GM23338 (cell line): Measurements from ENCODE around the gene SMAP2. TPM values are rescaled to one million over a fixed set of nuclear protein-coding genes. Genes with fewer than 3 reads are reported as not detected.

Experiments
- ATAC-seq: fragments of 200-7000 bp; cut with Tn5 transposase; 3 replicates; pipeline ENCODE4 v1.9.1; 2020
- DNase-seq: peaks from one replicate; pipeline ENCODE4 v3.0.0-alpha.2; 2015; ENCODE audit warnings: low spot score
- H2AFZ ChIP-seq: fragments of 200-600 bp; sonication (generic); 2 replicates; pipeline ENCODE4 v1.8.0; 2016; ENCODE audit warnings: antibody characterized with exemption, mild to moderate bottlenecking, moderate library complexity
- H3F3A ChIP-seq: fragments of 200-600 bp; sonication (generic); replicated peaks from 2 replicates; pipeline ENCODE4 v1.8.0; 2017; ENCODE audit warnings: antibody characterized with exemption, mixed run types, low read depth
- H3K27ac ChIP-seq: fragments of 200-600 bp; sonication (generic); 2 replicates; pipeline ENCODE4 v1.6.1; 2016; ENCODE audit warnings: low read depth
- H3K27me3 ChIP-seq: fragments of 200-600 bp; sonication (generic); 2 replicates; pipeline ENCODE4 v1.8.0; 2016; ENCODE audit warnings: mild to moderate bottlenecking, mixed run types, moderate library complexity; ENCODE audit not compliant: insufficient read depth
- H3K36me3 ChIP-seq: fragments of 200-600 bp; sonication (generic); 2 replicates; pipeline ENCODE4 v1.8.0; 2016; ENCODE audit warnings: mild to moderate bottlenecking; ENCODE audit not compliant: insufficient read depth
- H3K4me1 ChIP-seq: fragments of 200-600 bp; sonication (generic); 2 replicates; pipeline ENCODE4 v1.8.0; 2016; ENCODE audit warnings: mild to moderate bottlenecking, moderate library complexity; ENCODE audit not compliant: insufficient read depth
- H3K4me2 ChIP-seq: fragments of 200-600 bp; sonication (generic); 2 replicates; pipeline ENCODE4 v1.7.1; 2017; ENCODE audit warnings: mixed run types
- H3K4me3 ChIP-seq: fragments of 200-600 bp; sonication (generic); 2 replicates; pipeline ENCODE4 v1.6.1; 2016; ENCODE audit warnings: mixed run types
- H3K79me2 ChIP-seq: fragments of 200-600 bp; sonication (generic); replicated peaks from 2 replicates; pipeline ENCODE4 v1.8.0; 2017; ENCODE audit warnings: mild to moderate bottlenecking; ENCODE audit not compliant: insufficient read depth
- H3K9me2 ChIP-seq: fragments of 200-600 bp; sonication (generic); 2 replicates; pipeline ENCODE4 v1.8.0; 2017; ENCODE audit not compliant: insufficient read depth
- H4K20me1 ChIP-seq: fragments of 200-600 bp; sonication (generic); replicated peaks from 2 replicates; pipeline ENCODE4 v1.8.0; 2017; ENCODE audit warnings: mild to moderate bottlenecking; ENCODE audit not compliant: insufficient read depth
- H3K27ac Mint-ChIP-seq: 2 replicates; pipeline ENCODE4 v1.8.0; 2020; ENCODE audit warnings: inconsistent platforms, mild to moderate bottlenecking, moderate library complexity, mixed read lengths
- H3K27me3 Mint-ChIP-seq: 3 replicates; pipeline ENCODE4 v1.8.0; 2022; ENCODE audit warnings: low read depth, mild to moderate bottlenecking, moderate library complexity, mixed read lengths, inconsistent platforms; ENCODE audit not compliant: insufficient read depth, poor library complexity
- H3K36me3 Mint-ChIP-seq: 3 replicates; pipeline ENCODE4 v1.8.0; 2021; ENCODE audit warnings: low read depth, mild to moderate bottlenecking, inconsistent platforms, moderate library complexity, mixed read lengths
- H3K4me1 Mint-ChIP-seq: 3 replicates; pipeline ENCODE4 v1.8.0; 2020; ENCODE audit warnings: mild to moderate bottlenecking, inconsistent platforms, mixed read lengths
- H3K4me3 Mint-ChIP-seq: 3 replicates; pipeline ENCODE4 v1.8.0; 2021; ENCODE audit warnings: moderate library complexity, mild to moderate bottlenecking, inconsistent platforms, mixed read lengths
- H3K9me3 Mint-ChIP-seq: 3 replicates; pipeline ENCODE4 v1.8.0; 2020; ENCODE audit warnings: moderate library complexity, mild to moderate bottlenecking, inconsistent platforms, mixed read lengths
- CREB1 ChIP-seq: fragments of 250-450 bp; sonication (Bioruptor Pico); IDR thresholded peaks from 2 replicates; pipeline ENCODE4 v1.5.0; 2020; ENCODE audit warnings: low read depth, mild to moderate bottlenecking, moderate library complexity
- CTCF ChIP-seq, 2 experiments: fragments of 200-600 bp in 1 of 2; sonication (generic) in 1 of 2; conservative IDR thresholded peaks; 2 replicates each; pipeline versions ENCODE4 v1.5.1 to v1.6.1; 2016 to 2017; ENCODE audit warnings: antibody characterized with exemption in 2 of 2, low read depth in 2 of 2, mild to moderate bottlenecking in 2 of 2, moderate library complexity in 1 of 2
- ETS1 ChIP-seq: IDR thresholded peaks from 2 replicates; pipeline ENCODE4 v1.6.1; 2016; ENCODE audit warnings: antibody characterized with exemption
- EZH2 ChIP-seq: fragments of 200-600 bp; sonication (generic); IDR thresholded peaks from one replicate; pipeline ENCODE4 v1.8.0; 2017; ENCODE audit warnings: antibody characterized with exemption, mild to moderate bottlenecking, low read depth; ENCODE audit not compliant: unreplicated experiment
- EZH2phosphoT487 ChIP-seq: fragments of 200-600 bp; sonication (generic); IDR thresholded peaks from one replicate; pipeline ENCODE4 v1.8.1; 2018; ENCODE audit warnings: antibody characterized with exemption; ENCODE audit not compliant: unreplicated experiment
- JUNB ChIP-seq: IDR thresholded peaks from one replicate; pipeline ENCODE4 v1.6.1; 2016; ENCODE audit warnings: antibody characterized with exemption; ENCODE audit not compliant: unreplicated experiment
- NANOG ChIP-seq: IDR thresholded peaks from 2 replicates; pipeline ENCODE4 v1.6.1; 2016; ENCODE audit warnings: antibody characterized with exemption, borderline replicate concordance
- POLR2AphosphoS5 ChIP-seq: IDR thresholded peaks from 2 replicates; pipeline ENCODE4 v1.6.1; 2016; ENCODE audit warnings: antibody characterized with exemption, low read depth
- REST ChIP-seq: IDR thresholded peaks from one replicate; pipeline ENCODE4 v1.6.1; 2018; ENCODE audit warnings: antibody characterized with exemption; ENCODE audit not compliant: unreplicated experiment
- STAT1 ChIP-seq: IDR thresholded peaks from one replicate; pipeline ENCODE4 v1.6.1; 2016; ENCODE audit warnings: antibody characterized with exemption; ENCODE audit not compliant: unreplicated experiment
- ZNF114 ChIP-seq: fragments of 250-450 bp; sonication (Bioruptor Pico); IDR thresholded peaks from 2 replicates; pipeline ENCODE4 v1.5.0; 2020; ENCODE audit warnings: mild to moderate bottlenecking, moderate library complexity
- ZNF331 ChIP-seq: fragments of 250-450 bp; sonication (Bioruptor Pico); IDR thresholded peaks from 2 replicates; pipeline ENCODE4 v1.5.0; 2020; ENCODE audit warnings: low read depth, mild to moderate bottlenecking, moderate library complexity
- ZNF462 ChIP-seq: fragments of 250-450 bp; sonication (Bioruptor Pico); IDR thresholded peaks from 2 replicates; pipeline ENCODE4 v1.5.0; 2020; ENCODE audit warnings: mild to moderate bottlenecking, moderate library complexity
- polyA plus RNA-seq: library from polyadenylated mRNA; unstranded; fragments of >200 nt; fragmentation: Nextera tagmentation; extraction: Ambion mirVana; gene quantifications from 2 replicates; pipeline ENCODE4 v1.2.1, GENCODE V29; 2016
- total RNA-seq: library from RNA; depleted of rRNA; stranded (reverse); fragments of >200 nt; shearing (Covaris generic); gene quantifications from 2 replicates; pipeline ENCODE4 v1.2.3, GENCODE V29; 2014

Gene SMAP2
- total and polyA plus RNA-seq, 2 experiments from 2014 or later, result 2.9 to 4.8 TPM

GRCh38 chr1:40372658-40373322, 737 bp upstream of the SMAP2 start:
- H3K4me3 Mint-ChIP-seq, result peak overlapping the region; percentile 71
- peak overlapping the region; percentile 95 for H3K4me3 ChIP-seq

More at GRCh38 chr1:40372658-40373322, 737 bp upstream of the SMAP2 start:
- peaks cover 12% of the 10 kb centered on the region for H3K27me3 ChIP-seq
- no peaks in the 10 kb centered on the region for H3K9me2 ChIP-seq
- DNase-seq (no peak), ATAC-seq (no peak)
- no peaks in the 10 kb centered on the region for H3F3A ChIP-seq
- peaks cover 8% of the 10 kb centered on the region for H3K4me1 ChIP-seq
- Mint-ChIP-seq H3K9me3 (no peaks in the 10 kb centered on the region; the same call in 2 of the 3 replicates), H3K27ac (no peak overlapping the region), H3K27me3 (peaks cover 5% of the 10 kb centered on the region), H3K36me3 (no peaks in the 10 kb centered on the region; the same call in 2 of the 3 replicates), H3K4me1 (peaks cover 19% of the 10 kb centered on the region)
- peak overlapping the region; percentile 96 for H2AFZ ChIP-seq
- H3K79me2 ChIP-seq, result no peaks in the 10 kb centered on the region; the same call in 1 of the 2 replicates
- H4K20me1 ChIP-seq, result no peaks in the 10 kb centered on the region
- TF ChIP-seq STAT1 (no peak), JUNB (no peak), CTCF (conservative IDR thresholded peaks at IDR 0.05; ENCODE audit: low read depth in 2 of 2) (no peak), CREB1 (CRISPR knock-in tag) (no peak), POLR2AphosphoS5 (no peak), ZNF331 (CRISPR knock-in tag) (no peak), ZNF114 (CRISPR knock-in tag) (no peak), REST (no peak), ETS1 (no peak), ZNF462 (CRISPR knock-in tag) (no peak), NANOG (no peak), EZH2phosphoT487 (no peak), EZH2 (no peak)
- H3K27ac ChIP-seq, result no peak overlapping the region
- no peaks in the 10 kb centered on the region for H3K36me3 ChIP-seq
- H3K4me2 ChIP-seq, result peak overlapping the region; percentile 72
